HG03039 (cell line): ENCODE results near the gene CEMIP.

Experiments used
- ATAC-seq: cut with Tn5 transposase; IDR thresholded peaks from one replicate; pipeline ENCODE4 v1.9.1; 2021; ENCODE audit warnings: mild to moderate bottlenecking, moderate library complexity; ENCODE audit not compliant: unreplicated experiment

CEMIP gene

GRCh38 chr15:80920271-80920699 is 141.1 kb downstream of the CEMIP start:
- ATAC-seq, result no peak

GRCh38 chr15:80921736-80922410 is 142.7 kb downstream of the CEMIP start:
- ATAC-seq, result no peak

- no peak for ATAC-seq
These were observed 144.5 kb downstream of the CEMIP start for GRCh38 chr15:80923668-80924067.

- no peak for ATAC-seq
These were observed 145.1 kb downstream of the CEMIP start for GRCh38 chr15:80924278-80924677.

- no peak for ATAC-seq
These were observed 146.5 kb downstream of the CEMIP start for GRCh38 chr15:80925597-80926059.

GRCh38 chr15:80926126-80926525 is 147.0 kb downstream of the CEMIP start:
- ATAC-seq, result no peak

- ATAC-seq, result no peak
These were observed 150.1 kb downstream of the CEMIP start for GRCh38 chr15:80929225-80929624.

- ATAC-seq, result no peak
These were observed 150.5 kb downstream of the CEMIP start for GRCh38 chr15:80929689-80930088.

- ATAC-seq, result no peak
These were observed 152.0 kb downstream of the CEMIP start for GRCh38 chr15:80931191-80931590.

GRCh38 chr15:80931721-80932512 is 152.7 kb downstream of the CEMIP start:
- ATAC-seq, result no peak

GRCh38 chr15:80932513-80932815 is 153.3 kb downstream of the CEMIP start:
- no peak for ATAC-seq

GRCh38 chr15:80932989-80933388 is 153.8 kb downstream of the CEMIP start:
- no peak for ATAC-seq

GRCh38 chr15:80934761-80935221 is 155.6 kb downstream of the CEMIP start:
- ATAC-seq, result no peak

GRCh38 chr15:80936288-80937078 is 157.3 kb downstream of the CEMIP start:
- ATAC-seq, result no peak

GRCh38 chr15:80937718-80938117 is 158.5 kb downstream of the CEMIP start:
- ATAC-seq, result no peak

GRCh38 chr15:80939216-80939615 is 160.0 kb downstream of the CEMIP start:
- no peak for ATAC-seq

- no peak for ATAC-seq
These were observed 161.2 kb downstream of the CEMIP start for GRCh38 chr15:80940331-80940730.

GRCh38 chr15:80940851-80941250 is 161.7 kb downstream of the CEMIP start:
- no peak for ATAC-seq

GRCh38 chr15:80942266-80942665 is 163.1 kb downstream of the CEMIP start:
- ATAC-seq, result no peak

- no peak for ATAC-seq
These were observed 163.8 kb downstream of the CEMIP start for GRCh38 chr15:80942746-80943565.

GRCh38 chr15:80944818-80945217 is 165.6 kb downstream of the CEMIP start:
- ATAC-seq, result no peak
